GM12878 (cell line): Measurements from ENCODE around the gene CREB5. TPM values are rescaled to one million over a fixed set of nuclear protein-coding genes. Genes with fewer than 3 reads are reported as not detected.

Experiments
- ATAC-seq: fragments of 200-7000 bp; cut with Tn5 transposase; 3 replicates; pipeline ENCODE4 v1.9.1; 2020; ENCODE audit warnings: mild to moderate bottlenecking, moderate library complexity
- BruUV-seq: library from RNA; stranded (reverse); fragments of 400-500 nt; replicated peaks from 2 replicates; lab custom pipeline; 2021; lab: Mats Ljungman, UMichigan
- CTCF ChIA-PET: fragments of 300-600 bp; sonication (Branson Sonifier 250); formaldehyde crosslinking; extraction: SDS; loops from one replicate; lab custom pipeline; 2021; ENCODE audit warnings: inconsistent platforms; lab: Yijun Ruan, JAX
- POLR2A ChIA-PET: fragments of 350-600 bp; formaldehyde crosslinking; extraction: SDS; loops from one replicate; lab custom pipeline; 2021; ENCODE audit warnings: inconsistent platforms; lab: Charles Lee
- RAD21 ChIA-PET: fragments of 300-600 bp; sonication (Branson Sonifier 250); formaldehyde crosslinking; loops from one replicate; lab custom pipeline; 2023; ENCODE audit warnings: antibody characterized with exemption; ENCODE audit not compliant: unreplicated experiment; lab: Charles Lee
- SMC1A ChIA-PET: fragments of 300-600 bp; sonication (Branson Sonifier 250); formaldehyde crosslinking; loops from one replicate; lab custom pipeline; 2023; ENCODE audit not compliant: unreplicated experiment, uncharacterized antibody; lab: Charles Lee
- DNase-seq: peaks from one replicate; pipeline ENCODE4 v3.0.0-alpha.2; 2011; ENCODE audit warnings: low read depth, low spot score
- FAIRE-seq: peaks from 3 replicates; lab custom pipeline; 2011; peaks lifted over from hg19 to GRCh38; lab: Jason Lieb, UNC
- H2AFZ ChIP-seq: 2 replicates; pipeline ENCODE4 v1.6.0; 2011; ENCODE audit warnings: low read depth, low read length, control low read depth; ENCODE audit not compliant: control insufficient read depth
- H3K27ac ChIP-seq: 2 replicates; pipeline ENCODE4 v1.5.1; 2011; ENCODE audit warnings: control low read depth; ENCODE audit not compliant: control insufficient read depth, insufficient read depth
- H3K27me3 ChIP-seq, 2 experiments: replicated peaks in 1 of 2; 2 replicates each; pipeline versions ENCODE4 v1.6.0 to v1.6.1; 2011; ENCODE audit warnings: low read length in 1 of 2; ENCODE audit not compliant: control insufficient read depth in 2 of 2, insufficient read depth in 2 of 2
- H3K36me3 ChIP-seq, 2 experiments: 2 replicates each; pipeline ENCODE4 v1.5.1; 2011; ENCODE audit warnings: low read length in 1 of 2; ENCODE audit not compliant: control insufficient read depth in 2 of 2, insufficient read depth in 2 of 2
- H3K4me1 ChIP-seq: 2 replicates; pipeline ENCODE4 v1.6.1; 2011; ENCODE audit warnings: mild to moderate bottlenecking, low read length, moderate library complexity, mixed read lengths; ENCODE audit not compliant: control insufficient read depth, insufficient read depth
- H3K4me2 ChIP-seq: 2 replicates; pipeline ENCODE4 v1.6.0; 2011; ENCODE audit warnings: control low read depth; ENCODE audit not compliant: control insufficient read depth, insufficient read depth
- H3K4me3 ChIP-seq: fragments of 200-600 bp; sonication (generic); 2 replicates; pipeline ENCODE4 v1.5.1; 2016
- H3K79me2 ChIP-seq: 2 replicates; pipeline ENCODE4 v1.6.0; 2011; ENCODE audit warnings: low read length; ENCODE audit not compliant: control insufficient read depth, insufficient read depth
- H3K9ac ChIP-seq: 2 replicates; pipeline ENCODE4 v1.8.0; 2011; ENCODE audit warnings: low read length, control low read depth, mixed read lengths; ENCODE audit not compliant: control insufficient read depth, insufficient read depth
- H3K9me3 ChIP-seq: replicated peaks from 3 replicates; pipeline ENCODE4 v1.5.1; 2011; ENCODE audit warnings: mild to moderate bottlenecking, low read length; ENCODE audit not compliant: control insufficient read depth, insufficient read depth
- H4K20me1 ChIP-seq: 2 replicates; pipeline ENCODE4 v1.6.0; 2011; ENCODE audit not compliant: control insufficient read depth, insufficient read depth
- EZH2 ChIP-seq: IDR thresholded peaks from 2 replicates; pipeline ENCODE4 v1.6.1; 2012; ENCODE audit warnings: low read depth, mild to moderate bottlenecking, control low read depth, inconsistent platforms, low read length, borderline replicate concordance; ENCODE audit not compliant: control insufficient read depth
- RB1 ChIP-seq: fragments of 450-650 bp; formaldehyde crosslinking; IDR thresholded peaks from 2 replicates; pipeline ENCODE4 v1.6.1; 2017; ENCODE audit warnings: mild to moderate bottlenecking, borderline replicate concordance
- ZBTB33 ChIP-seq: fragments of 450-650 bp; IDR thresholded peaks from 2 replicates; pipeline ENCODE4 v1.6.1; 2017; ENCODE audit warnings: mild to moderate bottlenecking
- ZBTB40 ChIP-seq: fragments of 450-650 bp; IDR thresholded peaks from 2 replicates; pipeline ENCODE4 v1.6.1; 2016; ENCODE audit warnings: mild to moderate bottlenecking, moderate library complexity, borderline replicate concordance
- WGBS: methylation state at CpG from one replicate; pipeline ENCODE4 v1.1.6; 2016; ENCODE audit warnings: low lambda C conversion rate; ENCODE audit not compliant: insufficient replicate concordance, insufficient coverage; ENCODE audit errors: missing lambda C conversion rate; 5-methylcytosine and 5-hydroxymethylcytosine counted together
- in situ Hi-C: fragments of 300-500 bp; cut with MboI; formaldehyde crosslinking; loops from 9 replicates; pipeline ENCODE4 v1.14.3; 2018; ENCODE audit warnings: mixed read lengths
- intact Hi-C: fragments of 100-400 bp; cut with micrococcal nuclease; formaldehyde crosslinking; loops from one replicate; pipeline ENCODE4 v1.14.2; 2022; ENCODE audit not compliant: unreplicated experiment
- polyA plus RNA-seq, 11 experiments: library from polyadenylated mRNA; depleted of rRNA in 4 of 11; unstranded in 6 of 11; stranded (reverse) in 5 of 11; fragments of >200 nt; fragmentation: Nextera tagmentation in 4 of 11; fragmentation: Illumina TruSeq in 1 of 11; extraction: Ambion mirVana in 4 of 11; extraction: Trizol in 1 of 11; gene quantifications; 1 replicate in 1 of 11; 2 replicates in 10 of 11; pipeline versions ENCODE4 v1.2.1 to v1.2.3, GENCODE V29; 2011 to 2016; ENCODE audit warnings: inconsistent platforms in 2 of 11, missing spikeins in 2 of 11, low read depth in 1 of 11
- total RNA-seq, 4 experiments: library from RNA; depleted of rRNA in 3 of 4; stranded (reverse); fragments of >200 nt in 3 of 4; fragmentation: Illumina TruSeq in 1 of 4; extraction: Trizol in 1 of 4; gene quantifications; 2 replicates each; pipeline versions ENCODE4 v1.2.1 to v1.2.3, GENCODE V29; 2013 to 2021

The CREB5 gene
- total and polyA plus RNA-seq, 10 of the 15 experiments (the other 5 are each of a cell fraction or from before 2014, with no cell fraction given): 12.9 to 74.1 (median 53.0) TPM

- in situ Hi-C loops: no loop called here
- ChIA-PET RAD21 (interaction anchor here (0.6 to 9.3 kb wide), 3 partner anchors 9 to 87 kb away, joined by 3 to 85 read pairs (median 3); no protein-coding TSS in a partner anchor), CTCF (interaction anchor here (1.3 kb wide), 1 partner anchor 25 kb away, joined by 3 read pairs; no protein-coding TSS in a partner anchor), POLR2A (interaction anchor here (1.2 kb wide), 1 partner anchor 21 kb away, joined by 4 read pairs; no protein-coding TSS in a partner anchor), SMC1A (interaction anchor here (0.9 to 14.5 kb wide), 6 partner anchors 9 to 69 kb away, joined by 3 to 153 read pairs (median 4); no protein-coding TSS in a partner anchor)
- Histone ChIP-seq H3K4me2 (no peak overlapping the region), H3K36me3 (no peaks in the 10 kb centered on the region), H3K4me3 (no peak overlapping the region), H3K27ac (no peak overlapping the region), H3K9me3 (no peaks in the 10 kb centered on the region; the same call in 2 of the 3 replicates), H3K27me3 (no peaks in the 10 kb centered on the region; a peak in 1 of 4 replicates), H3K9ac (no peak overlapping the region), H2AFZ (no peak overlapping the region), H4K20me1 (no peaks in the 10 kb centered on the region), H3K79me2 (no peaks in the 10 kb centered on the region), H3K4me1 (no peaks in the 10 kb centered on the region)
- intact Hi-C loops: no loop called here
- BruUV-seq: no TSS peak
- TF ChIP-seq ZBTB33: no peak
- no peak for TF ChIP-seq EZH2
- no peak for TF ChIP-seq ZBTB40
- no peak for TF ChIP-seq RB1
- 89% methylated on average over 3 of the region's 3 CpGs for WGBS
- FAIRE-seq (no peak), ATAC-seq (no peak), DNase-seq (no peak)
These were observed 91.1 kb downstream of the CREB5 start for GRCh38 chr7:28503396-28503795.
